DMS53 (cell line): ENCODE results near the gene ESYT1.
A peak's percentile ranks its signal among the peaks of the same experiment; 100 is the strongest.

ENCODE experiments used
- DNase-seq: peaks from one replicate; lab custom pipeline; 2025; lab: John Stamatoyannopoulos, UW

ESYT1 gene

DNA sequence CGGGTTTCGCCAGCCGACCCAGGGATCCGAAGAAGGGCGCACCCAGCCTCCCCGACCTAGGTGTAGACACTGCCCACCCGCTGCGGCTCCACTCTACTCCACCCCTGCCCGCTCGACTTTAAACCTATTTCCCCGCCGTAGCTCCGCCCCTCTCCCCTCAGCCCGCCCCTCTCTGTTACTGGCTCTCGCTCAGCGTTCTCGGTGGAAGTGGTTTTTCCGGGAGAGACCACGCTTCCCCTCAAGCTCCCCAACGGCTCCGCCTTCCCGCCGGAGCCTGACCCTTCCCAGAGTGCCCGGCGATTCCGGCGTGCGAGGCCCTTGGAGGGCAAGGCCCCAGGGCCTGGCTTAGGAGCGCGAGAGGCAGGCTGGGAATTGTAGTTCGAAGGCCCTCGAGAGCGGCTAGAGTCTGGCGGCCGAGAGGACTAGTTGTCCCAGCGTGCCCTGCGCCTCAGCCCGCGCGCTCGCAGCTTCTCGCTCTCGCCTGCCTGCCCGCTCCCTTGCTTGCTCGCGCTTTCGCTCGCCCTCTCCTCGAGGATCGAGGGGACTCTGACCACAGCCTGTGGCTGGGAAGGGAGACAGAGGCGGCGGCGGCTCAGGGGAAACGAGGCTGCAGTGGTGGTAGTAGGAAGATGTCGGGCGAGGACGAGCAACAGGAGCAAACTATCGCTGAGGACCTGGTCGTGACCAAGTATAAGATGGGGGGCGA is 23.8 kb upstream of the ESYT1 start, which contains the start of gene PA2G4:
PA2G4 (plus strand) TSS at position 451 of the 706 bp plus-strand sequence; CDS start at position 630, 179 bp downstream.
- DNase-seq, result peak; percentile 100

DNA sequence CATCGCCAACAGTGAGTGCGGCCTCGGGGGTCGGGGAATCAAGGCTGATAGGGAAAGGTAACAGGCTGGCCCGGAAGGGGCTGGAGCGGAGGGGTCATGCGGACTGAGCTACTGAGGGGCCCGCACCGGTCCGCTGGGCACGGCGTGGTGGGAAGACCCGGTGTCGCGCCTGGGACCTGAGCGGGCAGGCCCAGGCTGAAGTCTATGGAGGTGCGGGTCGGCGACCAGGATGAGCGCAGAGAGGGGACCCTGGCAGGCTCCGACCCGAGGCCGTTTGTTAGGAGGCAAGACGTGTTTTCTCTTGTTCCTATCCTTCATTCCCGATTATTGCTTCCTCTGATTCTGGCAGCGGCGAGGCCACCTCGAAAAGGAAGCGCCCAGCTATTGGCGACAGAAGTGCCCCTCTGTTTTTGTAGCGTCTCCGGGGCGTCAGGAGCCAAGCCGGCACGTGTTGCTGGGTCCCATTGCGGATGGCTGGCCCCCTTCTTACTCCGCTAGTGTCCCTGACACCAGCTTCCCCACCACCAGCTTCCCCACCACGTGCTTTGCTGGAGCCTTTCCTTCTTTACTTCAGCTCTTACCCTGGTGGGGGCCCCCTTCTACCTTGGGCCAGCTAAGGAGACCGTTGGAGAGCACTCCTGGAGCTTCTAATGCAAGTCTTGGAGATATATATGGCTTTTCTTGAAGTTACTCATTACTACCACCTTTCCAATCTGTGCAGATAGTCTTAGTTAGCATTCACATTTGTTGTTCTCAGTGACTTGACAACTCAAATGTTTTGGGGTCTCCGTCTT is 23.1 kb upstream of the ESYT1 start:
- peak; percentile 60 for DNase-seq

DNA sequence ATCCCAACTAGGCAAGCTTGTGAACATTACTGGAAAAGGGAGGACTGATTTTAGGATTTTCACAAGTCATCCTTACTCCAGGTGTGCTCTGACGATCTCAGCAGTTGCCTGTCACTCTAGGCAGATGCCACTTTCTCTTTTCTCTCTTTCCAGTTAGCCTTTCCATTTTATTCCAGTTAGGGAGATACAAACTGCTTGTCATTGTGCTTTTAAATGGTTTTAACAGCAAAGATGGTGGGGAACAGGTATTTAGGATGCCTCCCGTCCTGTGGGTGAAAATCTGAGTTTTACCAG is 22.5 kb upstream of the ESYT1 start:
- DNase-seq, result no peak

DNA sequence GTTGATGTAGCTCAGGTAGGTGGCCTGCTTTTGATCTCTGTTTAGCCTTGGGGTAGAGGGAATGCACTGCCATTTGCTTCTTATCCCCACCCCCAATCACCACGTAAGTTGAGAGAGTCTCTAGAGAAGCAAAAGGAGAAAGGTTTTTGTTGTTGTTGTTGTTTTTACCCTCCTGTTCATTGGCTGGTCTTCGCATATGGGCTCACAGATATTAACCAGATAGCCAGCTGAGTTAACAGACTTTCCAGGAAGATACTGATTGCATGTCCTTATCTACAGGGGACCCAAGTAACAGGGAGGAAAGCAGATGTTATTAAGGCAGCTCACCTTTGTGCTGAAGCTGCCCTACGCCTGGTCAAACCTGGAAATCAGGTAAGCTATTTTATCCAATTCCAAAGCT is 20.8 kb upstream of the ESYT1 start:
- no peak for DNase-seq

DNA sequence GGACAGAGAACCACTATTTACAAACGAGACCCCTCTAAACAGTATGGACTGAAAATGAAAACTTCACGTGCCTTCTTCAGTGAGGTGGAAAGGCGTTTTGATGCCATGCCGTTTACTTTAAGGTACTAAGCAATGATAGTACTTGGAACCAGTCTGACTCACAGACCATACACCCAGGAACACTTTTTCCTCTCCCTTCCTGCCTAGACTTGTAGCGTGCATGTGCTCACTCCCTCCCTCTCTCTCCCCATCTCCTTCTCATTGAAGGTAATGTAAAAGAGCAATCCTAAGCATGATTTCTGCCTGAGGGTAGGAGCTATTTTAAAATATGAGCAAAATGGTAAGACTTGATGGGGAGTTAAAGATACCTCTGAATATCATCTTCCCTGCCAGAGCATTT is 17.5 kb upstream of the ESYT1 start:
- no peak for DNase-seq

DNA sequence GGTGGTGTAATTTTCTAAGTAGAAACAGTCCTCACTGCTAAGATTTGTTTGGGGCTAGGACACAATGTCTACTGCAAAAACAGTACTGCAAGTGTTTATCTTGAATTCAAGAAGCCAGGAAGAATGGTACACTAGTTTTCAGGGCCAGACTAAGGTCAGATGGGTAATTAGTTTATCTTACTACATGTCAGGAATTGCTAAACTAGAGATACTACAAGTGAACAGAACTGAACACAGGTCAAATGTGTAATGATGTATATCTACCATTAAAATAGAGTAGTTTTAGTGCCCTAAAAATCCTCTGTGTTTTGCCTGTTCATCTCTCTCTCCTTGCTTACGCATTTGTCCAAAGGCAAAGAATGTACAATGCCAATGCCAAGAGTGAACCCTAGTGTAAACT is 14.0 kb upstream of the ESYT1 start:
- DNase-seq, result no peak

DNA sequence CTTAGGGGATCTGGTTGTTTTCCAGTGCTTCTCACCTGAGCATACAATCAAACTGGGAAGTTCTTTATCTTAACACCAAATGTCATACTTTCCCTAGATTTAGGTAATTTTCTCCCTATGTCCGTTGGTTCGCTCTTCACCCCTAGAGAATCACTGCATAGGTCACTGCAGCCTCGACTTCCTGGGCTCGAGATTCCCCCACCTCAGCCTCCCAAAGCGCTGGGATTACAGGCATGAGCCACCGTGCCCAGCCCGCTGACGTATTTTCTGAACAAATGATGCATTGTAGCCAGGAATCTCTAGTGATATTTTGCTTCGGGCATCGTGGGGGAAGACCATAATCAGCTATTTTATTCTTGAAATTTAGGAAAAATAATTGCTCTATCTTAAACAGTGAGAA is 12.7 kb upstream of the ESYT1 start:
- DNase-seq, result peak; percentile 64

DNA sequence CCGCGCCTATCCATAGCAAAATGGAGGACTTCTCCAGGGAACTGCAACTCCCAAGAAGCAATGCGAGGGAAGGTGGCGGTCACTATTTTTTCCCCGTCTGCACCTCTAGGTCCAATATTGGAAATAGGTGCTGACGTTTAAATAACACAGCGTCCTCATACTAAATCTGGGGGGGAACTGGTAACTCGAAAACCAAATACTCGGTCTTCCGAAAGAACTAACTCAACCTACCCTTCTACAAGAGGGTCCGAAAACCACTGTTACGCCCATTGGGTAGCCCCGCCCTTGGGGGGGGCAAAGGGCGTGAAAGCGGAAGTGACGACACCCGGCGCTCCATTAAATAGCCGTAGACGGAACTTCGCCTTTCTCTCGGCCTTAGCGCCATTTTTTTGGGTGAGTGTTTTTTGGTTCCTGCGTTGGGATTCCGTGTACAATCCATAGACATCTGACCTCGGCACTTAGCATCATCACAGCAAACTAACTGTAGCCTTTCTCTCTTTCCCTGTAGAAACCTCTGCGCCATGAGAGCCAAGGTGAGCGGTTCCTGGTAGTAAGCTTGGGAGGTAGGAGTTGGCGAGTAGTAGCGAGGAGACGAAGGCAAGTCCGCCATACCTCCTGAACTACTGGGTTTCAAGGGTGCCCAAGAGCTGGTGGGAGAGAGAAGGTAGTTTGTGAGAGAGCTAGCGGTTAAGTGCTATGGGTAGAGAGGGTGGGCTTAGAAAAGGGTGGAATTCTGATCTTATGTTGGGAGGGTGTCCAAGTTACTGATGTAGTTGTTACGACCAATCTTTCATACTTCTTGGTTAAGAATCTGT is 11.6 kb upstream of the ESYT1 start, which contains the start of gene RPL41:
RPL41 (plus strand) TSS at position 367 of the 815 bp plus-strand sequence.
- DNase-seq, result peak; percentile 98

DNA sequence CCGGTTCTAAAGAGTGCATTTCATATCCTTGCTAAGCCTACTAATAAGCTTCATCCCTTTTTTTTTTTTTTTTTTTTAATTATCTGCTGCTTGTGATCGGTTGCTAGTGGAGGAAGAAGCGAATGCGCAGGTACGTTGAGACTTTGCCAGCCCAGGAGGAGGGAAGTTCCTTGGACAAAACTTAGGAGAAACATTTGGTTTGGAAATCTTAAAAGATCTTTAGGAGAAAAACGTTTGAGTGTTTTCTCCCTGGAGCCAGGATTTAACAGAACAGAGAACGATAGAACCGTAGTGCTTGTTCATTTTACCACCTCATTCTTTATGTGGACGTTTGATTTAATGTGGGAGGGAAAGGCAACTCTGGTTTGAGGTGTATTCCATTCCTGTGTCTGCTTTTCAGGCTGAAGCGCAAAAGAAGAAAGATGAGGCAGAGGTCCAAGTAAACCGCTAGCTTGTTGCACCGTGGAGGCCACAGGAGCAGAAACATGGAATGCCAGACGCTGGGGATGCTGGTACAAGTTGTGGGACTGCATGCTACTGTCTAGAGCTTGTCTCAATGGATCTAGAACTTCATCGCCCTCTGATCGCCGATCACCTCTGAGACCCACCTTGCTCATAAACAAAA is 10.9 kb upstream of the ESYT1 start:
- DNase-seq, result peak; percentile 50

DNA sequence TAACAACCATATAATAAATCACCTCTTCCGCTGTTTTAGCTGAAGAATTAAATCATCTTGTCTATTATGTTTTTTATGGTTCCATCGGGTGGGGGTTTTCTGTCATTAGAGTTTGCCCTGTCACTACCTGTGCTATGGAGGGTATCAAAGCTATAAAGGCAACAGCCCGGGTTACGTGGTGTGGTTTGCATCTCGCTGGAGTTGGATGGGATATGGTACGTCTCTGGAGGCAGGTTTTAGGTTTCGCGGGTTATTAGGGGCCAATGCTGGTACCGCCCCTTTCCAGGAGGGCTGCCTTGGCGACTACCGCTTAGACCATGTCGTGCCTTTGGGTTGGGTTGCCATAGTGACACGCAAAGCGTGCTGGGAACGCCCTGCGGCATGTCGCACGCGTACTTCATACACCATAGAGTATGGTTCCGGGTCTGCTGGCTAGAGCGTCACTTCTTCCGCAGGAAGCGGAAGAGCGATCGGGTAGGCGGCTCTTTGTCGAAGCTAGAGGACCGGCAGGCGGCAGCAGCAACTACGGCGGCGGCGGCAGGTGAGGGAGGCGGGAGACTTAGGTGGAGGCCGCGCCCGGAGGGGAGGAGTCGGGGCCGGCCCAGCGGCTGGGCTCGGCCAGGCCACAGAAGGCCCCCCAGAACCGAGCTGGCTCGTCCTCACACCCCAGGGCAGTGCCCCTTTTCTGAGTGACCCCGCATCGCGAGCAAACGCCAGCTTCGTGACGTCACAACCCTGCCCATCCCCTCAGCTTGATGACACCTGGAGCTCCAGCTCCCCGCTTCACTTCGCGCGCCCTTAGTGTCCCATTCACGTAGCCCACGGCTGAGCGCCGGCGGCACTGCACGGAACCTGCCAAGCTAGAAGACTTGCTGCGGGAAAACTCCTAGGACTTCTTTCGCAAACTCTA is 10.0 kb upstream of the ESYT1 start, which contains the start of gene ZC3H10:
ZC3H10 (plus strand) TSS at position 489 of the 910 bp plus-strand sequence. CDS start 2,297 bp downstream, outside the sequence.
- DNase-seq, result peak; percentile 100

DNA sequence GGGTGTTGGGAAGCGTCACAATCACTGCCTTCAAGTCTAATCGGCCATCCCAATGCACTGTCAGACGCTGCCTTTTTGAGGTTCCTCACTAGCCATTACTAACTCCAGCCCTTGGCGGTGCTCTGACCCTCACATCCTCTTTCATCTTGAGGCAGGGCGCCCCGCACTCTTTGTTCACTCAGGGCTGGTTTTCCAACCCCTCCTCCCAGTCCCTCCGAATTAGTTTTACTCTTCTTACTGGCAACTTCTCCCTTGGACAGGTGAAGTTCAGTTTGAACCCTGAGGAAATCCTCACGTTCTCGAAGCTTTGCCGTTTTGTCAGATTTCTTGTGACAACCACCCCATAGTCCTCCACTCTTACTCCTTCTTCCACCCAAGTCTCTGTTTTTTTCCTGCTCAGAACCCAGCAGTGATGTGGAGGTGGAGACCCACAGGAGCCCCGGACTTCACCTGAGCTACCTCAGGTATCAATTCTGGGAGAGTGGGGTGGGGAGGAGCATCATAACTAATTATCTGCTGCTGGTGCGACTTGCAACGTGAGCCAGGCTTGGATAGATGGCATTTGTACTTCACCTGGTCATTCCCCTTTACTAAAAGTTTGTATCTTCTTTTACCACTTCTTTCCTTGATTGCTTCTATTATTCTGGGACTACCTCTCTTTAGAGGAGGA is 9.2 kb upstream of the ESYT1 start:
- peak; percentile 57 for DNase-seq

DNA sequence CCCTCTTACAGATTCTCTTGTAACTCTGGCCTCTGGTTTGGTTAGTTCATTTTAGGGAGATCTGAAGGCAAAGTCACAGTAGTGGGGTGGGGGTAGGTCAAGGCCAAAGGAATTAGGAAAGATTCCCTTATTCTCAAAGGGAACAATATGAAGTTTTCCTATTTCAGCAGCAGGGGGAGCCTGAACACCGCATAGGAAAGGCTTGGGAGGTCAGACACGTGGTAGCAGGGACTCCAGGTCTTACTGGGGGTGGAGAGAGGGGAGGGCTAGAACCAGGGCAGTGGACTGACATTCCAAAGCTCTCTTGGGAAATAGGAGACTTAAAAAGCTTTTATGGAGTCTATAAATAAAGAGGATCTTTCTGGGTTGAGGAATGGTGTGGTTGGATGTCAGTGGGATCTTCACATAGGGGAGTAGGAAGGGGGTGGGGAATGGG is 8.7 kb upstream of the ESYT1 start:
- DNase-seq, result peak; percentile 95

DNA sequence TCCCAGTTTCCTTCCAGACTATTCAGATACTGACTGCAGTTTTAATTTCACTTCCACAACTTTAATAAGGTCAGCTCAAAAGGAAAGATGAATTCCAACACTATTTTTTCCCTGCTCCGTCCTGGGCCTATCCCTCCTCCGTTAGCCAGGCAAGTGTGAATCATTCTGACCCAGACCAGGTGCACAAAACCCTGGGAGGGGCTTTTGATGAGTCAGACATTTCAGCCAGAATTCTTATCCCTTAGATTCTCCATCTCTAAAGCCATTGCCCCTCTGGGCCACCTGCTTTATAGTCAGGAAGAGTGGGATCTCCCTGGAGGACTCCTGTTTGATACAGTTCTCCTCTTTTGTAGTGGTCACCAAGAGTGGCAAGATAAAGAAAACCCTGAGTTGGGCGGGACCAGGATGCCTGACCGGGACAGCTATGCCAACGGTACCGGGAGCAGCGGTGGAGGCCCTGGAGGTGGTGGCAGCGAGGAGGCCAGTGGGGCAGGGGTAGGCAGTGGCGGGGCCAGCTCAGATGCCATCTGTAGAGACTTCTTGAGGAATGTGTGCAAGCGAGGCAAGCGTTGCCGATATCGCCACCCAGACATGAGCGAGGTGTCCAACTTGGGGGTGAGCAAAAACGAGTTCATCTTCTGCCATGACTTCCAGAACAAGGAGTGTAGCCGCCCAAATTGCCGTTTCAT is 7.8 kb upstream of the ESYT1 start:
- DNase-seq, result no peak

DNA sequence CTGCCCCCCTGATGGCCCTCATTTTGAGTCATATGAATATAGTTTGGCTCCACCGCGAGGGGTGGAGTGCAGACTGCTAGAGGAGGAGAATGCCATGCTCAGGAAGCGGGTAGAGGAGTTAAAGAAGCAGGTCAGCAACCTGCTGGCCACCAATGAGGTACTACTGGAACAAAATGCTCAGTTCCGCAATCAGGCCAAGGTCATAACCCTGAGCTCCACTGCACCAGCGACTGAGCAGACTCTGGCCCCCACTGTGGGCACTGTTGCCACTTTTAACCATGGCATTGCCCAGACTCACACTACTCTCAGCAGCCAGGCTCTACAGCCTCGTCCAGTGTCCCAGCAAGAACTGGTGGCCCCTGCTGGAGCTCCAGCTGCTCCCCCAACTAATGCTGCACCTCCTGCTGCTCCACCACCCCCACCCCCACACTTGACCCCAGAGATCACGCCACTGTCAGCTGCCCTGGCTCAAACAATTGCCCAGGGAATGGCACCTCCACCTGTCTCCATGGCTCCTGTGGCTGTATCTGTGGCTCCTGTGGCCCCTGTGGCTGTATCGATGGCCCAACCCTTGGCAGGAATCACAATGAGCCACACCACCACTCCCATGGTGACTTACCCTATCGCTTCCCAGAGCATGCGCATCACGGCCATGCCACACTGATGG is 6.7 kb upstream of the ESYT1 start:
- no peak for DNase-seq

DNA sequence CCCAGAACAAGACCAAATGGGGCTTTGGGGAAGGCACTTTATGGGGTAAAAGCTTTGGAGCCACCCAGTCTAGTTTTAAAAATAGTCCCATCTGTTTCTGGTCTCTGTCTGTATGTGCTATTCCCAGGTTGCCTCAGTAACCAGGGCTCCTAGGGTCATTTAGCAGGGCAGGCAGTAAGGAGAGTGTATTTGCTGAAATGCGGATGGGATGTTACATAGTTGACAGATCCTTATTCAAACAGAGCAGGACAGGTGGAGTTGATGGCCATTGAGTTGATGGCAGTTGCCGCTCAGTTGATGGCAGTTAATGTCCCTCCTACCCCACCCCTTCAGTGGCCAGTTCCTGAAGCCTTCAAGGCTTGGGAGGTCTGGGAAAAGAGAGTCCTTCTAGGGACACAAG is 5.4 kb upstream of the ESYT1 start:
- DNase-seq, result peak; percentile 94

DNA sequence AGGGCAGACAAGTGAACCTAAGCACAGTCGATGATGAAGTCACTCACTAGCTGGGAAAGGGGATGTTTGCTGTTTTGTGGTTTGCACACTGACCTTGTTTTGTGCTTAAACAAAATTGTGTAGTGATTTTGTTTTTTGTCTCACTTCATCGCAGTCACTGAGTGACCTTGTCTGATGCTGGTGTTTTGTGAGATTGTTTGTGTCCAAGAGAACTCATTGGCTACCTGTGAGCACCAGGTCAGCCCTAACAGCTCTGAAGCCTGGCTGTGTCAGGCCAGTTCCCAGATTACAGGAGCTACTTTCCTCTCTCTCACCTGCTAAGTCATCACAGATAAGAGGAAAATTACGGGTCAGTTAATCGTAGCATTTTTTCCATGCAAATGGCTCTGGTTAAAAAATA is 3.9 kb upstream of the ESYT1 start:
- DNase-seq, result no peak

DNA sequence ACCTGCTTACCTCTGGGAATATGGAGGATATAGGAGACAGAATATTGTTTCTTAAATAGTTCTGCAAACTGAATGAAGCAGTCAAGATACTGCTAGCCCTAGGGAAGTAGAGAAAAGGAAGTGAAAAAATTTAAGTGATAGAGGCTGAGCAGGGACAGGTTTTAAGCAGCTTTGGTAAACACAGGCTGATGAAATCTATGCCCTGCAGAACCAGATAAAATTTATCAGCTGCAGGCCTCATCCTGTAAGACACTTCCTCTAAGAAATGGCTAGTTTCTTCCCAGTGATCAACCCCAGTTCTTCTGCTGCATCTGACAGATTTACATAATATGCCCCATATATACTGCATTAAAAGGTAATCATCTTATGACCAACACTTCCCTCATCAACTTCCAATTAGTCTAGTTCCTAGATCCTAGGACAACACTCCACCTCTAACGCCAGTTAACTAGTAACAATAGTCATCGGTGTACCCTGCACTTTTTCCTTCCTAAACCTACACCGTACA is 1.3 kb upstream of the ESYT1 start:
- no peak for DNase-seq

DNA sequence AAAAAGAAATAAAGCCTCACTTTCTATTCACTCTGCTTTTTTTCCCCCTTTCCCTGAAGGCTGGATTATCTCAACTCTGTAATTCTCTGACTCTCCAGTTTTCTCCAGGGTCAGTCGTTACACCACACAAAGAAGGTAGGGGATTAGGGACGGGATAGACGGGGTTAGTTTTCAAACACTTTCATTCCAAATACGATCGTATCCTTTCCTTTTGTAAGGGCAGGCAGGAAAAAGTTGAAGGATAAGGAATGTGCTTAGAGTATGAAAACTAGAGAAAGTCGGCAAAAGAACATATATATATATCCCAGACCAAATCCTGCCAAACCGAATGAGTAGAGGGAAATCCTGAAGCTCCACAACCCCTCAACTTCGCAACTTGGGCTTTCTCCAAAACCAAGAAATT is 581 bp upstream of the ESYT1 start:
- no peak for DNase-seq

DNA sequence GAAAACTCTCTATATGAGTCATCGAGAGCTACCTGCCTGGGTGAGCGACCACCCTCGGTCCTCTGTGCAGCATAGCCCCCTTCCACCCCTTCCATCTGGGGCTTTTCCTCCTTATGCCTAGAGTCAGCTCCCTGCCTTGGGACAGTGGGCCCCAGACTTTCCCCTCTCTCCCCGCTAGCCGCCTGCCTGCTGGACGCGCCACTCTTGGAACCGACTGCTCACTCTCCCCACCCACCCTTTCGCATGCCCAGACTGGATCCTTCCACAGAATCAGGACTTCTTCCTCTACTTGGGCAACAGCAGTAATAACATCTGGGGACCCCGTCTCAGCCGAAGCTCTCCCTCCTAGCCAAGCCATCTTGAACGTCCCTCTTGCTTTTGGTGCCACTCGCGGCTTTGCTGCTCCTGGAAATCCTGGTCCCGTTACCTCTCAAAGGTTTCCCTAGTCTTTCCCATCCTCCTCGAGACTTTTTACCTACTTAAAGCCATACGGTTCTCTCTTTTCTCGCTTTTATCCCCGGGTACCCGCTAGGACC is 671 bp downstream of the ESYT1 start:
- no peak for DNase-seq
